Fibroblast of lung (primary cell): ENCODE measurements around the gene POMC.

Experiments
- CTCF ChIP-seq, 2 donors: IDR thresholded peaks in 1 of 2; conservative IDR thresholded peaks in 1 of 2; 1 replicate in 1 of 2; 2 replicates in 1 of 2; pipeline ENCODE4 v1.5.1; 2011 to 2012; ENCODE audit warnings: low read length in 2 of 2, control low read depth in 1 of 2, inconsistent platforms in 1 of 2, low read depth in 1 of 2, mild to moderate bottlenecking in 1 of 2
- EZH2 ChIP-seq: IDR thresholded peaks from 2 replicates; pipeline ENCODE4 v1.5.1; 2012; ENCODE audit warnings: low read length, control low read depth, mild to moderate bottlenecking; ENCODE audit errors: missing control alignments

DNA sequence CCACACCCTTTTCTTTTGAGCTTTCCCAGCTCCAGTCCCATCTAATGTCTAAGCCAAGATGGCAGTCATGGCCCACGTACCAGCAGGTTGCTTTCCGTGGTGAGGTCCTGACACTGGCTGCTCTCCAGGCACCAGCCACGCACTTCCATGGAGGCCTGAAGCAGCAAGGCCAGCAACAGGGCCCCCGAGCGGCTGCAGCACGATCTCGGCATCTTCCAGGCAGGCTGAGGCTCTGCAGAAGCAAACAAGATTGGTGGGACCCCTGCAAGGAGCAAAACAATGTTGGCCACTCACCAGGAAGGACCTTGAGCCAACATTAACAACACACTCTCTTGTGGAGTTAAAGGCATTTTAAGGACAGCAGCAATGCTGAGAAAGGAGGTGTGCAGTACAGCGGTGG lies 3.8 kb downstream of the POMC start:
- TF ChIP-seq CTCF (conservative IDR thresholded peaks at IDR 0.05 in 1 of 2, IDR thresholded peaks at IDR 0.05 in 1 of 2; ENCODE audit: low read depth in 1 of 2, low read length in 2 of 2), result no peak
- peak; percentile 32 for TF ChIP-seq EZH2
